ENCODE measurements around the gene SMARCD1. TPM values are rescaled to one million over a fixed set of nuclear protein-coding genes. Genes with fewer than 3 reads are reported as not detected.
A peak's percentile ranks its signal among the peaks of the same experiment; 100 is the strongest.

SMARCD1 gene
- total RNA-seq, 1 experiment from 2014 or later: 152 TPM

DNA sequence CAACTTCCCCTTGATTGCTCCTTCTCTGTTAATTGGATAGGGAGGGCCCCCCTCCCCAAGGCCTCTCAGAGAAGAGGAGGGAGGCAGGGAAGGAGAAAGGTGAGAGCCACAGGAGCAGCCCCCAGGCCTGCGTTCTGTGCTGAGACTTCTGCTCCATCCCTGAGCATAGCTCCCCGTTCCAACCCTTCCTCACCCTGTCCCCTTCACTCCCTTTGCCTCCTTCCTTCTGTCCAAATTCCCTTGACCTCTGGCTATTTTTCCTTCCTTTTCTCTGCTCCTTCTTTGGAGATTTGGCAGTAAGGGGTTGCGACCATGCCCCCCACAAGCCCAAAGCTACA lies 28.5 kb upstream of the SMARCD1 start:
- Histone ChIP-seq H3K4me1 (ENCODE audit: insufficient read depth, low read length, poor library complexity, severe bottlenecking) (peaks cover 15% of the 10 kb centered on the region), H3K9me3 (ENCODE audit: low read depth, low read length, poor library complexity, severe bottlenecking) (no peaks in the 10 kb centered on the region), H3K36me3 (ENCODE audit: insufficient read depth, low read length, poor library complexity, severe bottlenecking) (no peaks in the 10 kb centered on the region), H3K27me3 (replicated peaks; ENCODE audit: insufficient read depth, low read depth, low read length, poor library complexity) (peaks cover 4% of the 10 kb centered on the region), H3K27ac (ENCODE audit: low read depth, low read length, poor library complexity, severe bottlenecking) (no peak overlapping the region), H3K4me3 (ENCODE audit: low read depth, low read length, poor library complexity, severe bottlenecking) (peak overlapping the region; percentile 71)
- intact Hi-C loops (cut with micrococcal nuclease; ENCODE audit: unreplicated experiment): loop anchor here (1.0 kb wide), 2 partner anchors 17 to 89 kb away; no protein-coding TSS in a partner anchor
- CTCF ChIA-PET: interaction anchor here (0.6 to 2.5 kb wide), 7 partner anchors 14 to 89 kb away, joined by 3 to 31 read pairs (median 3); no protein-coding TSS in a partner anchor
- TF ChIP-seq EZH2 (IDR thresholded peaks at IDR 0.05; ENCODE audit: borderline replicate concordance, low read depth, low read length, poor library complexity, severe bottlenecking): no peak
- TF ChIP-seq, protein P1, sequence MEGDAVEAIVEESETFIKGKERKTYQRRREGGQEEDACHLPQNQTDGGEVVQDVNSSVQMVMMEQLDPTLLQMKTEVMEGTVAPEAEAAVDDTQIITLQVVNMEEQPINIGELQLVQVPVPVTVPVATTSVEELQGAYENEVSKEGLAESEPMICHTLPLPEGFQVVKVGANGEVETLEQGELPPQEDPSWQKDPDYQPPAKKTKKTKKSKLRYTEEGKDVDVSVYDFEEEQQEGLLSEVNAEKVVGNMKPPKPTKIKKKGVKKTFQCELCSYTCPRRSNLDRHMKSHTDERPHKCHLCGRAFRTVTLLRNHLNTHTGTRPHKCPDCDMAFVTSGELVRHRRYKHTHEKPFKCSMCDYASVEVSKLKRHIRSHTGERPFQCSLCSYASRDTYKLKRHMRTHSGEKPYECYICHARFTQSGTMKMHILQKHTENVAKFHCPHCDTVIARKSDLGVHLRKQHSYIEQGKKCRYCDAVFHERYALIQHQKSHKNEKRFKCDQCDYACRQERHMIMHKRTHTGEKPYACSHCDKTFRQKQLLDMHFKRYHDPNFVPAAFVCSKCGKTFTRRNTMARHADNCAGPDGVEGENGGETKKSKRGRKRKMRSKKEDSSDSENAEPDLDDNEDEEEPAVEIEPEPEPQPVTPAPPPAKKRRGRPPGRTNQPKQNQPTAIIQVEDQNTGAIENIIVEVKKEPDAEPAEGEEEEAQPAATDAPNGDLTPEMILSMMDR (conservative IDR thresholded peaks at IDR 0.05; ENCODE audit: low read depth, low read length): no peak
- BruUV-seq (replicated peaks): no TSS peak
- no peak for DNase-seq (ENCODE audit: low spot score)
- POLR2A ChIA-PET (ENCODE audit: low non-redundant PET): no interaction called here

GRCh38 chr12:50057000-50057841 lies 27.9 kb upstream of the SMARCD1 start, which contains the start of gene ASIC1:
ASIC1 (plus strand) TSS chr12:50057596; CDS start chr12:50058767, 1,171 bp downstream.
- no TSS peak for BruUV-seq (replicated peaks)
- Histone ChIP-seq H3K4me3 (ENCODE audit: low read depth, low read length, poor library complexity, severe bottlenecking) (peak within 1 kb of the TSS; percentile 71), H3K27me3 (replicated peaks; ENCODE audit: insufficient read depth, low read depth, low read length, poor library complexity) (peaks cover 4% of the 10 kb centered on the region), H3K27ac (ENCODE audit: low read depth, low read length, poor library complexity, severe bottlenecking) (no peak within 1 kb of the TSS), H3K9me3 (ENCODE audit: low read depth, low read length, poor library complexity, severe bottlenecking) (no peaks in the 10 kb centered on the region), H3K36me3 (ENCODE audit: insufficient read depth, low read length, poor library complexity, severe bottlenecking) (no peaks in the 10 kb centered on the region), H3K4me1 (ENCODE audit: insufficient read depth, low read length, poor library complexity, severe bottlenecking) (peaks cover 15% of the 10 kb centered on the region)
- peak; percentile 67 for DNase-seq (ENCODE audit: low spot score)
- TF ChIP-seq EZH2 (IDR thresholded peaks at IDR 0.05; ENCODE audit: borderline replicate concordance, low read depth, low read length, poor library complexity, severe bottlenecking): no peak
- TF ChIP-seq, protein P1 (conservative IDR thresholded peaks at IDR 0.05; ENCODE audit: low read depth, low read length): 0 out of 2 replicates have a peak, but pooled peaks have one; percentile 17
- ChIA-PET CTCF (interaction anchor here (1.7 to 2.5 kb wide), 2 partner anchors 18 to 90 kb away, joined by 17 to 31 read pairs; no protein-coding TSS in a partner anchor), POLR2A (ENCODE audit: low non-redundant PET) (no interaction called here)
- intact Hi-C loops (cut with micrococcal nuclease; ENCODE audit: unreplicated experiment): loop anchor here (1.0 kb wide), 2 partner anchors 18 to 90 kb away; no protein-coding TSS in a partner anchor

- no TSS peak for BruUV-seq (replicated peaks)
- ChIA-PET CTCF (no interaction called here), POLR2A (ENCODE audit: low non-redundant PET) (no interaction called here)
Observed at GRCh38 chr12:50057896-50058670, 27.1 kb upstream of the SMARCD1 start.

More at GRCh38 chr12:50057896-50058670, 27.1 kb upstream of the SMARCD1 start:
- Histone ChIP-seq H3K27ac (ENCODE audit: low read depth, low read length, poor library complexity, severe bottlenecking) (no peak overlapping the region), H3K4me1 (ENCODE audit: insufficient read depth, low read length, poor library complexity, severe bottlenecking) (peaks cover 15% of the 10 kb centered on the region), H3K4me3 (ENCODE audit: low read depth, low read length, poor library complexity, severe bottlenecking) (peak overlapping the region; percentile 71), H3K27me3 (replicated peaks; ENCODE audit: insufficient read depth, low read depth, low read length, poor library complexity) (peaks cover 4% of the 10 kb centered on the region), H3K9me3 (ENCODE audit: low read depth, low read length, poor library complexity, severe bottlenecking) (no peaks in the 10 kb centered on the region), H3K36me3 (ENCODE audit: insufficient read depth, low read length, poor library complexity, severe bottlenecking) (no peaks in the 10 kb centered on the region)
- TF ChIP-seq, protein P1 (conservative IDR thresholded peaks at IDR 0.05; ENCODE audit: low read depth, low read length): no peak
- no peak for TF ChIP-seq EZH2 (IDR thresholded peaks at IDR 0.05; ENCODE audit: borderline replicate concordance, low read depth, low read length, poor library complexity, severe bottlenecking)
- no peak for DNase-seq (ENCODE audit: low spot score)
- intact Hi-C loops (cut with micrococcal nuclease; ENCODE audit: unreplicated experiment): no loop called here

Data from A673 (cell line).